Measurements from ENCODE around the gene KRT6A.

KRT6A gene

DNA sequence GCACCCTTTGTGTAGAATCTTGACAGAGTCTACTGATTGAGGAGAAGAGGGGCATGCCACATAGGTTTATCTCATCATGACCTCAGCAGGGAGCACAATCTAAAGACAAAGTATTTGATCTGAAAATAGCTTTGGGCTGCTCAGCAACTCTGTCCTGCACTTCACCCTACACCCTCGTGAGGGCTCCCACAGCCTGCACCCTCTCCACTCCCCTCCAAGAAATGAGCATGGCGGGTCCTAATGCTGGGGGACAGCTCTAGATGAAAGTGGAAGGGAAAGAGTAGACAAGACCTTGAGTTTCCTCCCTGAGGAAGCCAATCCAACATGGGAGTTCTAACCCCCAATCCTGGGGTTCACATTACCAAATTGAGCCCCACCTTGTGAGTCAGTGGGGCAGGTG lies 37.8 kb upstream of the KRT6A start:
- no peak overlapping the region for H3K4me3 ChIP-seq (ENCODE audit: low read length)
- H3K36me3 ChIP-seq (ENCODE audit: control insufficient read depth, insufficient read depth, low read length): no peaks in the 10 kb centered on the region
- H3K27me3 ChIP-seq (ENCODE audit: control insufficient read depth, insufficient read depth, low read length): peaks cover 10% of the 10 kb centered on the region
- H3K4me1 ChIP-seq (ENCODE audit: control insufficient read depth, insufficient read depth, low read length): no peaks in the 10 kb centered on the region
- no peak overlapping the region for H3K9ac ChIP-seq (ENCODE audit: low read length)
- H3K9me3 ChIP-seq (ENCODE audit: control insufficient read depth, low read length): no peaks in the 10 kb centered on the region

DNA sequence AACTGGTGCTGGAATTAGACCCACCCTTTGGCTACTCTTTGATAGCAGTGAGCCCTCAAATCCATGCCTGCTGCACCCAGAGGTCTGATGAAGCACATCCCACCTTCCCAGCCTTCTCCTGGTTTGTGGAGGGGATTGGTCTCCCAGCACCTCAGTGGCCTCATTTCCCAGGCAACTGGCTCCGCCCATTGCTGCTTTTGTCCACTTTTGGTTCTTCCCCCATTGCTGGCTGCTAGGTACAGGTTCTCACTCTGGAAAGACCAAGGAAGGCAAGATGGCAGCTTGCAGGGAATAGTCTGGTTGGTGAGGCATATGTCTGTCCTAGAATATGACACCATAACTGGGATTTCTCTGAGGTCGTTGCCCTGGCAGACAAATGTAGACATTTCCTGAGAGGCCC lies 37.3 kb upstream of the KRT6A start:
- H3K36me3 ChIP-seq (ENCODE audit: control insufficient read depth, insufficient read depth, low read length): no peaks in the 10 kb centered on the region
- H3K4me3 ChIP-seq (ENCODE audit: low read length): no peak overlapping the region
- H3K4me1 ChIP-seq (ENCODE audit: control insufficient read depth, insufficient read depth, low read length): no peaks in the 10 kb centered on the region
- peaks cover 10% of the 10 kb centered on the region for H3K27me3 ChIP-seq (ENCODE audit: control insufficient read depth, insufficient read depth, low read length)
- no peak overlapping the region for H3K9ac ChIP-seq (ENCODE audit: low read length)
- H3K9me3 ChIP-seq (ENCODE audit: control insufficient read depth, low read length): no peaks in the 10 kb centered on the region

DNA sequence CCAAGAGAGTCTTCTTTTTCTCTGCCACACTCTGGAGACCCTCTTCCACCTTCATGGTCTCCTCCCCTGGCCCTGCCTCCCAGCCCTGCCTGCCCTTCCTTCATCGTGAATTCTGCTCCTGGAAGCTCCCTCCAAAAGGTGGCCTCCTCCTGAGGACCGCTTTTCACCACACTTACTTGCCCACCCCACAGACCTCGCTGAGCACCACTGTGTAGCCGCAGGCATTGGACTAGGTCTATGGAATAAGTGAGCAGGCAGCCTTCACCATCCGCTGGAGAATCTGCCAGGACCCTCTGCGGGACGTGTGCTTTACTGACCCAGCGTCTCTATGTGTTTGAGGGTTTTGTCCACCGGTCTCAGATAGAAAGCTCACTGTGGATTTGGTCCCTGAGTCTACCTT lies 36.8 kb upstream of the KRT6A start:
- Histone ChIP-seq H3K27me3 (ENCODE audit: control insufficient read depth, insufficient read depth, low read length) (peaks cover 10% of the 10 kb centered on the region), H3K9ac (ENCODE audit: low read length) (no peak overlapping the region), H3K9me3 (ENCODE audit: control insufficient read depth, low read length) (no peaks in the 10 kb centered on the region), H3K4me3 (ENCODE audit: low read length) (no peak overlapping the region), H3K36me3 (ENCODE audit: control insufficient read depth, insufficient read depth, low read length) (no peaks in the 10 kb centered on the region), H3K4me1 (ENCODE audit: control insufficient read depth, insufficient read depth, low read length) (no peaks in the 10 kb centered on the region)

DNA sequence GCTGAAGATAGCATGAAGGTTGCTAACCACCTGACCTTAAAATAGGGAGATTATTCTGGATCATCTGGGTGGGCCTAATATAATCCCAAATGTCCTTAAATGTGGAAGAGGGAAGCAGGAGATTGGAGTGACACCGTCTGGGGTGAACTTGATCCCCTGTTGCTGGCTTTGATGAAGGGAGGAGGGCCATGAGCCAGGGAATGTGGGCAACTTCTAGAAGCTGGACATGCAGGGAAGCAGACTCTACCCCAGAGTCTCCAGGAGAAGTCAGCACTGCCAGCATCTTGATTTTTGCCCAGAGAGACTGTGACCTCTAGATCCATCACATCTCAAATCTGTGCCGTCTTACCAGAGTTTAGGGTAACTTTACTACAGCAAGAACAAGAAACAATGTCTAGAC lies 36.4 kb upstream of the KRT6A start:
- H3K4me1 ChIP-seq (ENCODE audit: control insufficient read depth, insufficient read depth, low read length): no peaks in the 10 kb centered on the region
- no peak overlapping the region for H3K4me3 ChIP-seq (ENCODE audit: low read length)
- H3K36me3 ChIP-seq (ENCODE audit: control insufficient read depth, insufficient read depth, low read length): no peaks in the 10 kb centered on the region
- H3K9ac ChIP-seq (ENCODE audit: low read length): no peak overlapping the region
- H3K9me3 ChIP-seq (ENCODE audit: control insufficient read depth, low read length): no peaks in the 10 kb centered on the region
- peaks cover 10% of the 10 kb centered on the region for H3K27me3 ChIP-seq (ENCODE audit: control insufficient read depth, insufficient read depth, low read length)

DNA sequence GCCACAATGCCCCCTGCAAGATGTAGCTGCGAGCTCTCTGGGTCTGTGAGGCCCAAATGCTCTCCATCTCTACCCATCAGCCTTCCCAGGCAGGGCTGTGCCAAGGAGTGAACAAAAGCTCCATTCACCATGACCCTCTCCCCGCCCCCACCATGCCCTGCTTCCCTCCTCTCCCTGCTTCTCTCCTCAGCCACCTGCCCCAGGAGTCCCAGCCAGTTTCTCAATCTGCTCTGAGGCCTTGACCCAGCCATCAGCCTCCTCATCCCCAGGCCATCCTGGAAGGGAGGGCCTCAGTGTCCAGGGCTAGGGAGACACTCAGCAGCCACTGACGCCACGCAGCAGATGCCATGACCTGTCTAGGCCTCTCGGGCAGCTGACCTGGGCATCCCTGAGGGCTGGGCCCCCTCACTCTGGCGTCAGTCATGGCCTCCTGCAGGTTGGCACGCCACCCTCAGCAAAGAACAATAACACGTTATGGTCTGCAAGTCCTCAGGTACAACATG lies 35.6 kb upstream of the KRT6A start:
- Histone ChIP-seq H3K4me1 (ENCODE audit: control insufficient read depth, insufficient read depth, low read length) (no peaks in the 10 kb centered on the region), H3K36me3 (ENCODE audit: control insufficient read depth, insufficient read depth, low read length) (no peaks in the 10 kb centered on the region), H3K4me3 (ENCODE audit: low read length) (no peak overlapping the region), H3K9me3 (ENCODE audit: control insufficient read depth, low read length) (no peaks in the 10 kb centered on the region), H3K9ac (ENCODE audit: low read length) (no peak overlapping the region), H3K27me3 (ENCODE audit: control insufficient read depth, insufficient read depth, low read length) (peaks cover 10% of the 10 kb centered on the region)

DNA sequence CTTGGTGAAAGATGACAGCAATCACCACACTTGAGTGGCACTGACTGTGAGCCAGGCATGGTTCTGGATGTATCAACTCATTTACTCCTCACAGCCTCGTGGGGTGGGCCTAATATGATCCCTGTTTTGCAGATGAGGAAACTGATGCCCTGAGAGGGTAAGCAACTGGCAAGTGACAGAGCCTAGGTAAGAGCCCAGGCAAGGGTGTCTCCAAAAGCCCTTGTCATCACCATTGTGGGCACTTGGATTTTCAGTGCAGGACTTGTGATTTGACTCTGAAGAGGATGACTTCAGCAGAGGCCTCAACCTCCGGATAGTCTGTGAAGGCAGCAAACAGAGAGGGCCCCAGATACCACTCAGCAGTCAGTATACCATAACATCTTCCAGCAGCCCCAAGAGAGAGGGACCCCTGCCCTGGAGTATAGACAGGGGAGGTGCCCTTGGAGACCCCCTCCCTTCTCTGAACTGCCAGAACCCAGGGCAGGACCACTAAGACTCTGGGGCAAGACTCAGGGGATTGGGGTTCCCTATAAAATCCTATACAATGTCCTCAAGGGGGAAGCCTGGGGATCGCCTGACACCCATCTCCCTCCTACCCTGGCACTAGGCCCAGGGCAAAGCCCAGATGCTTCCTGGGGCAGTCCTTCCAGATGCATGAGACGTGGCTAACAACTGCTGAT lies 34.2 kb upstream of the KRT6A start:
- no peak overlapping the region for H3K9ac ChIP-seq (ENCODE audit: low read length)
- H3K9me3 ChIP-seq (ENCODE audit: control insufficient read depth, low read length): no peaks in the 10 kb centered on the region
- no peak overlapping the region for H3K4me3 ChIP-seq (ENCODE audit: low read length)
- H3K4me1 ChIP-seq (ENCODE audit: control insufficient read depth, insufficient read depth, low read length): peaks cover 8% of the 10 kb centered on the region
- H3K27me3 ChIP-seq (ENCODE audit: control insufficient read depth, insufficient read depth, low read length): peaks cover 15% of the 10 kb centered on the region
- no peaks in the 10 kb centered on the region for H3K36me3 ChIP-seq (ENCODE audit: control insufficient read depth, insufficient read depth, low read length)

DNA sequence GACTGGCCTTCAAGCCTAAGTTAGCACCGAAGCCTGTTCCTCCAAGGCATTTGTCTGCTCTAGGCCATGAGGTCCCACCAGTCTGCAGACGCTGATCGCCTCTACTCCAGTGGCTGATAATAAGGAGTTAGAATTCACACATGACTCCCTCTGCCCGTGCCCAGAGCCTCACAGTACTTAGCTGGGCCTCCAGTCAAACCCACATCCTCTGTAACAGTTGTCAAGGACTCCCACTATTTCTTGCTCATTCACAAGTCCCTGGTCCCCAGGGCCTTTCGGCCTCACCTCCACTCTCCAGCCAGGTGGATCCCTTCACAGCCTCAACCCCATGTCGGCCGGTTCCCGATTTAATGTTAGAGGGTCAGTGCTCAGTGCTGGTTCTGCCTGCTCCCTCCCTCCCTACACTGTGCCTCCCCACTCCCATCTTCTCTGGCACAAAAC lies 33.5 kb upstream of the KRT6A start:
- no peaks in the 10 kb centered on the region for H3K36me3 ChIP-seq (ENCODE audit: control insufficient read depth, insufficient read depth, low read length)
- H3K4me3 ChIP-seq (ENCODE audit: low read length): no peak overlapping the region

DNA sequence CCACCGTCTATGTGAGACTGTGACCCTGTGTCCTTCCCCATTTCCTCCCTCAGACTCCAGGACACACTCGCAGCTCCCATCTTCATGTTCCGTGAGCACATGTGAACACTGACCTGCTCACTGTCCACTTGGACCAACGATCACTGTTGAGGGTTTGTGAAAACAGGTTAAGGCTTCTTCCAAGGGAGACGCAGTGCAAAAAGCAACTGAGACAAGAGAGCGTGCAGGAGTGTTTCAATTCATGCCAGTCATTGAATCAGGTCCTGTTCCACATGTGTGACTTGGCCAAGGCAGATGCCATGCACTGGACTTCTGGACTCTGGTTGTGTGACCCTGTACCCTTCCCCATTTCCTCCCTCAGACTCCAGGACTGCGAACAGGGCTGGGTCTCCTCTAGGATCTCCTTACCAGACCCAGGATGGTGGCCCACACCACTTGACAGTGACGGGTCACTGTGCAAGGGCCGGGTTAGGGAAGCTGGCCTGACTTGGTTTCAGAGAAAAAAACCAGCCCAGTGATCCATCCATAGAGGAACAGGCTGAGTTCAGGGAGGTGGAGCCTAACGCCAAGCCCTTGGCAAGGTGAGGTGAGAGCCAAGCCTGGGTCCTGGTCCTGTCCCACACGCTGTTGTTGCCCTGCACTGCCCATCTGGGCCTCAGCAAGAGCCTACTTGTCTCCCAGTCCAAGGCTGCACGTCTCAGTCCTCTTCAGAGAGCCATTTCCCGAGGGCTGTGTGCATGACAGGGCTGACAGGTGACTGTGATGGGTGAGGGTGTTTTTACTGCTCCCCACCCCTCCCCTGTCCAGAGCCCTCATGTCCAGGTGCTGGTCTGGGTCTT lies 32.8 kb upstream of the KRT6A start:
- Histone ChIP-seq H3K9me3 (ENCODE audit: control insufficient read depth, low read length) (no peaks in the 10 kb centered on the region), H3K27me3 (ENCODE audit: control insufficient read depth, insufficient read depth, low read length) (peaks cover 24% of the 10 kb centered on the region), H3K36me3 (ENCODE audit: control insufficient read depth, insufficient read depth, low read length) (no peaks in the 10 kb centered on the region), H3K4me3 (ENCODE audit: low read length) (no peak overlapping the region), H3K9ac (ENCODE audit: low read length) (no peak overlapping the region), H3K4me1 (ENCODE audit: control insufficient read depth, insufficient read depth, low read length) (peaks cover 19% of the 10 kb centered on the region)

More for the DNA sequence above, 33.5 kb upstream of the KRT6A start:
- H3K9ac ChIP-seq (ENCODE audit: low read length): no peak overlapping the region
- peaks cover 22% of the 10 kb centered on the region for H3K27me3 ChIP-seq (ENCODE audit: control insufficient read depth, insufficient read depth, low read length)
- H3K9me3 ChIP-seq (ENCODE audit: control insufficient read depth, low read length): no peaks in the 10 kb centered on the region
- H3K4me1 ChIP-seq (ENCODE audit: control insufficient read depth, insufficient read depth, low read length): peaks cover 13% of the 10 kb centered on the region

DNA sequence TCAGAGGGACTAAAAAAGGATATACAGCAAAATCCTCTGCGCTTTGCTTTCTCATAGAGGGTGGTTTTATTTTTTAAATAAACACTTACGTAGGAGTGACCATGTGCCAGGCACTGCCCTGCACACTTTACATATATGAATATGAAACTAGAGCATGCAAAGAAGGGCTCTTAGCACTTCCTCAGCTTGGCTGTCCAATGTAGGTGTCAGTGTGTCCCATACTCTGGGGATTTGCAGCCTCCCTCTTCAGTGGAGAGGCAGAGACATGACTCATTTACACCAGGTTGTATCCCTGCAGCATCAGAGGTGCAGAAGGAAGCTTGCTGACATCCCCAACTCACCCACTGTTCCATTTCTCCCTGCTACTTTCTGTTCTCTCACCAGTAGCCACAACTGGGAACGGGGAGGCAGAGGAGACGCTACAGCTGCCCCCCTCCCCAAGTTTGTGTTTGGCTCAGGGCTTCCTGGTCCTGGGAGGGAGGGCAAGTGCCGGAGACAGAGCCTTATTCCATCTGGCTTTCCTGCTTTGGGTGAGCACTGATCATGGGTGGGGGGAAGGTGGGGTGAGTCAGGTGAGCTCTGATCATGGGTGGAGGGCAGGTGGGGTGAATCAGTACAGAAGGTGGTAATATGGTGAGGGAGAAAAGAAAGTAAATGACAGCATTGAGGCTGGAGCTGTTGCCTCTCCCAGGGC lies 32.0 kb upstream of the KRT6A start:
- H3K27me3 ChIP-seq (ENCODE audit: control insufficient read depth, insufficient read depth, low read length): peaks cover 17% of the 10 kb centered on the region
- H3K9me3 ChIP-seq (ENCODE audit: control insufficient read depth, low read length): no peaks in the 10 kb centered on the region
- H3K4me1 ChIP-seq (ENCODE audit: control insufficient read depth, insufficient read depth, low read length): peaks cover 19% of the 10 kb centered on the region
- no peak overlapping the region for H3K4me3 ChIP-seq (ENCODE audit: low read length)
- no peaks in the 10 kb centered on the region for H3K36me3 ChIP-seq (ENCODE audit: control insufficient read depth, insufficient read depth, low read length)
- no peak overlapping the region for H3K9ac ChIP-seq (ENCODE audit: low read length)

DNA sequence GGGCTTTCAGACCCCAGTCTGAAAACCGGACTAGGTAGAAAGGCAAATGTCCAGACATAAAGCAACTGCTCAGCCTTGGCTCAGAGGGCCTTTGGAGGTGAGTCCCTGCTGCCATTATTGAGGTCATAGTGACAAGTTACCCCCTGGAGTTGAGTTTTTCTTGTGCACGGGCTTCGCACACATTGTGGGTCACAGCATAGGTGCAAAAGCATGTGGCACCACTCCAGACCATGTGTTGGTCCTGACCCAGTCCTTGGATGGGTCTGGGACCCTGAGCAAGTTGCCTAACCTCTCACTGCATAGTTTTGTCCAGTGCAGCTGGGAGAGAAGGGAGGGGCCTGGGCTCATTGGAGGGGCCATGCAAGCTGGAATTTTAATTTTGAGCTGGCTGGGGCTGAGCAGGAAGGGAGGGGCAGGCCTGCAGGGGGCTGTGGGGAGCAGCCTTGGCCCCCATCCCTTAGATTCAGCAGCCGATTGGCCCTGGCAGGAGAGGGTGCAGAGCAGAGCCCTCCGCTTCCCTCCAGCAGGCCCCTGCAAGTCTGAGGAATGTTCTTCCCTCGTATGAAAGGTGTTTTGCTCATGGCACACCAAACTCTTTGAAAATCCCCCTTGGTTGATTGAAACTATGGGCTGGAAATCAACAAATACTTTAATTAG lies 31.3 kb upstream of the KRT6A start:
- no peaks in the 10 kb centered on the region for H3K9me3 ChIP-seq (ENCODE audit: control insufficient read depth, low read length)
- H3K4me3 ChIP-seq (ENCODE audit: low read length): no peak overlapping the region
- no peaks in the 10 kb centered on the region for H3K36me3 ChIP-seq (ENCODE audit: control insufficient read depth, insufficient read depth, low read length)
- peaks cover 14% of the 10 kb centered on the region for H3K27me3 ChIP-seq (ENCODE audit: control insufficient read depth, insufficient read depth, low read length)
- H3K9ac ChIP-seq (ENCODE audit: low read length): no peak overlapping the region
- H3K4me1 ChIP-seq (ENCODE audit: control insufficient read depth, insufficient read depth, low read length): peaks cover 19% of the 10 kb centered on the region

DNA sequence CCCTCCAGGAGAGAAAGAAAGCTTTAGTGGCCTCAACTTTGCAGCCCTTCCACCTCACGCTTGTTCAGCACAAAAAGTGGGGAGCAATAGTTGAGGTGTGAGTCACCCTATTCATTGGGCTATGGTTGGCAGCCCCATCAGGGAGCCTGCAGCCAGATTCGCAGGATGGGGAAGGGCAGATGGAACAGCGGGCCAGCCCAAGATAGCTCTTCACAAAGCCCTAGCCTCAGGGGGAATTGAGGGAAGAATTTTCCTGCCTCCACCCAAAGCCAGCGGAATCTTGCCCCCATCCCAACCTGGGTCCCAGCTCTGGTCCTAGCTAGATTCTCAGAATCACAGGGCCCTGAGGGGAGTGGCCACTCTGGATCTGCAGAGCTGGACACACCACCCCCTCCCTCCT lies 30.8 kb upstream of the KRT6A start:
- H3K9ac ChIP-seq (ENCODE audit: low read length): no peak overlapping the region
- peaks cover 14% of the 10 kb centered on the region for H3K27me3 ChIP-seq (ENCODE audit: control insufficient read depth, insufficient read depth, low read length)
- H3K4me1 ChIP-seq (ENCODE audit: control insufficient read depth, insufficient read depth, low read length): peaks cover 19% of the 10 kb centered on the region

More for the DNA sequence above, 30.8 kb upstream of the KRT6A start:
- no peak overlapping the region for H3K4me3 ChIP-seq (ENCODE audit: low read length)
- no peaks in the 10 kb centered on the region for H3K36me3 ChIP-seq (ENCODE audit: control insufficient read depth, insufficient read depth, low read length)
- no peaks in the 10 kb centered on the region for H3K9me3 ChIP-seq (ENCODE audit: control insufficient read depth, low read length)

Data from mucosa of stomach (tissue), 1 donor.